NCI-H2227 (cell line): ENCODE results near the gene TRAF1.
"Not testable (repeated sequence)": the region's sequence is repeated elsewhere in the genome, so short reads cannot be mapped to it uniquely, and the experiment has no call there.

ENCODE experiments used
- DNase-seq: peaks from one replicate; lab custom pipeline; 2025; ENCODE audit not compliant: unreplicated experiment; lab: John Stamatoyannopoulos, UW

Gene TRAF1

GRCh38 chr9:120926397-120926928 lies at the start of gene TRAF1:
Gene TRAF1, minus strand, starts transcription at chr9:120926796. Its CDS starts 721 bp downstream, at chr9:120926075.
- no peak for DNase-seq

DNA sequence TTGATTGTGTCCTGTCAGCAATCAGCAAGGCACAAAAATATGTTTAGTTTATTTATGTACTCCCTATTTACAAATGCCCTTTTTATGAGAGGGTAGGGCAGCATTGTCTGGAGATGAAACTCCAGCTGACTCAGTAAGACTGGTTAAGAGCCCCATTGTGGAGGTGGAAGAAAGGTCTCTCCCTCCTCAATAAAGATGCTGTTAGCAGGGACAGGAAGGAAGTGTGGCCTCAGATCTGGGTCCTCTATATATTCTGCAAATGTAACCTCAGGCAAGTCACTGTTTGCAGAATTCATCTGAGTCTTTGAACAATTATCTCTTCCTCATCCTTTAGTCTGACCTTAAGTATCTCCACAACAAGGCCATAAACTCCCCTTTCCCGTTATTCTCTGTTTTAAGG lies 48.3 kb upstream of the TRAF1 start:
- DNase-seq = no peak

DNA sequence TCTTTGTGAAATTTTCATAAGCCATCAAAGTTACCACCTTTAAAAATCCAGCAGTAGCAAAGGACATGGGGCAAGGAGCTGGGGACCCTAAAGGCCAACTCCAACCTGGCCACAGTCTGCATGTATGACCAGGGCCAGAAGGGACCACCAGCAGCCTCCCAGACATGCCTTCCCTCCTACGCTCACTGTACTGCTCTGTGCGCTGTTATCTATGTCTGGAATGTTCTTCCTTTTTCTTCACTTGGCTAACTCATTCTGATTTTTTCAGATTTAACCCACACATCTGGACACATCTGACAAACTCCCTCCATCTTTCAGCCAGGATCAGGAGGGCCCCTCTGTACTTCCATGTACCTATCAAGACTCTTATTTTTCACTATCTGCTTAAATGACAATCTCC lies 47.6 kb upstream of the TRAF1 start:
- DNase-seq = no peak

DNA sequence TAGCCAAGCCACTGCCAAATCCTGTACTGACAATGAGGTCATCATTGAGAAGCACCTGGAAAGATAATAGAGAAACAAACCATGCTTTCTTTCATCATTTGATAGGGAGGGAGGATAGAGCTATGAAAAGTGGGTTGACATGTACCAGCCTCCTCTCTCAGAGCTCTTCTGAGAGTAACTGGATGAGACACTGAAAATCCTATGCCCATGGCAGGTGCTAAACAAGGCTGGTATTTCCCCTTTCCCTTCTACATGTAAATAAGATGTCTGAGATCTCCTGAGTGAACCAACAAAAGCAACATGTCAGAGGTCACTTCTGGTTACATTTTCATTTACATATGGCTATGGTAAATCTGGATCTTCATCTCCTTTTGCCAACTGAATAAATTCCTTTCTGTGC lies 45.3 kb upstream of the TRAF1 start:
- no peak for DNase-seq

DNA sequence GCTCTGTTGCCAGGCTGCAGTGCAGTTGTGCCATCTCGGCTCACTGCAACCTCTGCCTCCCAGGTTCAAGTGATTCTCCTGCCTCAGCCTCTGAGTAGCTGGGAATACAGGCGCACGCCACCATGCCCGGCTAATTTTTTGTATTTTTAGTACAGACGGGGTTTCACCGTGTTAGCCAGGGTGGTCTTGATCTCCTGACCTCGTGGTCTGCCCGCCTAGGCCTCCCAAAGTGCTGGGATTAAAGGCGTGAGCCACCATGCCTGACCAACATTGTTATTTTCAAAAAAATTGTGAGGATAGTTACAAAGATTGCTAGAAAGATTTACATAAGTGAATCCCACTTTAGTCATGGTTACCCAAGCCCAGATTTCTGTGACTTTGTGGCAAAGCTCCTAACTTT lies 44.9 kb upstream of the TRAF1 start:
- DNase-seq = not testable (repeated sequence)

DNA sequence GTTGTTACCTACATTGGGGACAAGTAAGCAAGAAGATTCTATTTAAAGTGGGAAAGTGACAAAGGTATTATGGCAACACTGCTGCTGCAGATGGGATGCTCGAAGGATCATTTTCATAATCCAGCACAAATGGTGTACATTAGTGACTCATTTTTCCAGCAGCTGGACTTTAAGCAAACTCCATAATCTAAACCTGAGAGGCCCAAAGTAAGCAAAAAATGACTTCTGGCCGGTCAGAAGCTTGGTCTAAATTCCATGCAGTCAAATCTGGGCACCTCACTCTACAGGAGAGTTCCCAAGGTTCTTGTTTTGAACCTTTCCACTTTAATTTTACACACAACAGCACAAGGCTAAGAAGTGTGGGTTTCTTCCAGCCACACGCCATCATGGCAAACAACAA lies 43.6 kb upstream of the TRAF1 start:
- no peak for DNase-seq

- no peak for DNase-seq
These were observed 39.4 kb upstream of the TRAF1 start for GRCh38 chr9:120966013-120966369.

GRCh38 chr9:120965344-120966012 lies 38.9 kb upstream of the TRAF1 start:
- DNase-seq = peak; percentile 86

DNA sequence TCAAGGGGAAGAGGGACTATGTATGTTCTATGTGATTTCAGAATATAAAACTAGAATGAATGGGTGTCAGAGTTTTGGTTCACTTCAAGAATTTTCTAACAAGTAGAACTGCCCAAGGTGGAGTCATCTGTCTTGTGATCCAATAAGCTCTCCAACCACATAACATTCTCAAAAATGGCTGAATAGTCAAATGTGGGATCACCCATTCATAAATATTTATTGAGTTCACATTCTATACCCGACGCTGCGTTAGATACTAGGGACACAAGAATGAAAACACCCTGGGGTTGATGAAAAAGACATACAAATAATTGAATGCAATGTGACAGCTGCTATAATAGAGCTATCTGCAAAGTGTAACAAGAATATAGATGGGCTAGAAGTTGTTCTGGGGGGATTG lies 35.3 kb upstream of the TRAF1 start:
- no peak for DNase-seq

DNA sequence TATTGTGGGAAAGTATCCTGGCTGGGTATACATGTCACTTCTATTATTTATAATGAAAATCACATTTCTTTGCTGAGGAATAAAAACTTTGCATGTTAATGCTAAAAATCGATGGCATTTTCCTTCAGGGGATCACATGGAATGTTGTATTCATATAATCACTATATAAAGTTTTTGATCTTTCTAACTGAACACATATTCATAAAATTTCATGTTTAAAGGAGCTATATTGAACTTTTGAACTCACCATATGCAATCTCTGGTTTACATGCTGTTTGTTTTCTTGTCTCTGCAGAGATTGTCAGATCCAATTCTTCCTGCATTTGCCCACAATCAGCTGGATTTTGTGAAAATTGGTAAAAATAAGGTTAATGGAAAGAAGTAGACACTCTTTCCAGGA lies 33.4 kb upstream of the TRAF1 start:
- no peak for DNase-seq

DNA sequence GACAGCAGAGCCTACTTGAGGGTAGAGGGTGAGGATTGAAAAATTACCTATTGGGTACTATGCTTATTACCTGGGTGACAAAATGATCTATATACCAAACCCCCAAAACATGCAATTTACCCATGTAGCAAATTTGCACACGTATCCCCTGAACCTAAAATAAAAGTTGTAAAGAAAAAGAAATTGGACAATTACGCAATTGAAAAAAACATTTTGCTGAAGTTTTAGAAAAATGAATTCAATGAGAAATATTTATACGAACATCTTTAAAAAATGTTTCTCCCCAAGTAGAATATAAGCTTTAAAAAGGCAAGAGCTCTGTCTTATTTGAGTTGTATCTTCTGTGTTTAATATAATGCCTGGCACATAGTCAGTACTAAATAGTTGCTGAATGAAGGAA lies 30.3 kb upstream of the TRAF1 start:
- no peak for DNase-seq

DNA sequence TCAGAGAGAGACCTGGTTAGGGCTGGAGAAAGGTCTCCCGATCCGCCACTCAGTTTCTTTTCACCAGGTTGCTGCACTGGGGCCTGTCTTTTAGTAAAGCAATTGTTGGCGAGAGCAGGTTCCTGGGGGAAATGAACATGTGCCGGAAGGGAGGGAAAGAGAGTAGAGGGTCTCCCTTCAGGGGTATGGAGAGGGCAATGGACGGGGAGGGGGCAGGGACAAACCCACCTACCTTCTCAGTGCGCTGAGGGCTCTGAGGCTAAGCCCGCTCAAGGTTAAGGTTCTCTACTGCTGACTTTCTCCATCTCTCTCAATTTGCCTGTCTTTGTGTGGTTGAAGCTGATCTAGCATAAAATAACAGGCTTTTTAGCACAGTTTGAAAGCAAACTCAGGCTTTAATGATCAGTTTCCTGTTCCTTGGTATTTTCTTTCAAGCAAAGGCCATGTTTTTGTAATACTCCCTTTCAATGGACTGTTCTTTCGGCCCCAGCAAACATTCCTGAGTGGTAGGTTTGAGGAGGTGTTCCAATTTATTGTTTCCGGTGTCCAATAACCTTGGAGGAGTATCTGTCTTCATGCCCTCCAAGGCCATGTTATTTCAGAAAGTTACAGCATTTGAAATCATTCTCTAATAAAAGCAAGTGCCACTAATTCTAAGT lies 25.5 kb upstream of the TRAF1 start:
- DNase-seq = no peak

DNA sequence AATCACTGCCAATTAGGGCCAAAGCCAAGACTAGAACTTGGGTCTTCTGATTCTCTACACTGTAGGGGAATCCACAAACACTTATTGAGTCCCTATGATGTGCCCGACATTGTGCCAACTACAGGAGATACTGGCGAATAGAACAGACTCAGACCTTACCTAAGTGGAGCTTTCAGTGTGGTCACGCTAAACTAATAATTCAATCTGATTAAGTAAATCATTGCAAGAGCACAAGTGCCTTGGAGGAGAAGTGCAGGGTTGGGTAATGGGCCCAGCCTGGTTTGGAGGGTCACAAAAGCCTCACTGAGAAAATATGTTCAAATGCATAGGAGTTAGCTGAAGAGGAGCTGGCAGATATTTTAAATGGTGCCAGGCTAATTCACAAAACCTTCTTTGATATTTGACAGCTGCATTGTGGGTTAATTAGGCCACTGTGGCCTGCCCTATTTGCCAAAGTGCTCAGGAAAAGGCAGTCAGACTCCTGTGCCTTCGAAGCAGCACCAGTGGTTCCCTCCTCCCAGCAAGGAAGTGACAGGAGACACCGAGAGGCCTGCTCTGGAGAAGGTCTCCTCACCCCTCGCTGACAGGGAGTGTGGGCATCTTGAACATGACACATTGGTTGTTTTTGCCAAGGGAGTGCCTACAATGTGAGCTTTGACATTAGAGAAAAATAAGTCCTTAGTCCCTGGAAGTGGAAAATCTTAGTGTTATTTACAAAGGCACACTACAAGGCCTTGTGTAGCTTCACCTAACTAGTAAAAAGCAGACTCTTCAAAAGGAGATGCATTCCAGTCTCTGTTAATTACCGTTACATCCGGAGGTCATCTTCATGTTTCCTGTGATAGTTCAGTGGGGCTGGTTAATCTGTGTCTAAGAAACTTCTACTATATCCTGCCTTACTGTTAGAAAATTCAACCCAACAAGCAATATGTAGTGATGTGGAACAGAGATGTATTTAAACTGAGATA lies 24.1 kb upstream of the TRAF1 start:
- DNase-seq = no peak

DNA sequence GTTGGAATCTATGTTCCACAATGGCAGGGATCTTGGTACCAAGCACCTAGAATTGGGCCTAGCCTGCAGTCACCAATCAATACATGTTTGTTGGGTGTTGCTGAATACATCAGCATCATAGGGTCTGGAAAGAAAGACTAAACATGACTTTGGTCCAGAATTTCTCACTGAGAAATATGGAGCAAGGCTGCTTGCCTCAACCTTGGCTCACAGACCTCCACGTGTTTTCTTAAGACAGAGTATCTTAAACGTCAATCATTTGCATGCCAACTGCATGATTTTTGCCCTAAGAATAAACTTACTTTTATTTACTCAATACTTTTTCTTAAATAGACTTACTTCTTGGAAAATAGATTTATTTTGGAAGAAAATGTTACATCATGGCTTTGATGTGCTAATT lies 22.7 kb upstream of the TRAF1 start:
- no peak for DNase-seq

DNA sequence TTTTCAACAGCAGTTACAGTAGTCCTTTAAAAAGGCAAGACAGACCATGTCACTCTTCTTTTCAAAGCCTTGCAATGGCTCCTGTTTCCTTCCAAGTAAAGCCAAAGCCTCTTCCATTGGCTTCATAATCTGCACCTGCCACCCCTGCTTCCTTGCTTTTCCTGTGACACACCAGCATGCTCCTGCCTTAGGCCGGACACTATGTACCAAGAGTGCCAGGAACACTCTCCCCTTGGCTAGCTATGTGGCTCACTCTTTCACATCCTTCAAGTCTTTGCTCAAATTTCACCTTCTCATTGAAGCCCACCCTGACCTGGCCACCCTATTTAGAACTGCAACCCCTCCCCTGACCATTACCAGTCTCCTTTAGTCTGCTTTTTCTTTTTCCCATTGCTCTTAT lies 22.2 kb upstream of the TRAF1 start:
- no peak for DNase-seq

- no peak for DNase-seq
These were observed 20.6 kb upstream of the TRAF1 start for GRCh38 chr9:120947222-120947621.

- no peak for DNase-seq
These were observed 19.7 kb upstream of the TRAF1 start for GRCh38 chr9:120946259-120946658.

DNA sequence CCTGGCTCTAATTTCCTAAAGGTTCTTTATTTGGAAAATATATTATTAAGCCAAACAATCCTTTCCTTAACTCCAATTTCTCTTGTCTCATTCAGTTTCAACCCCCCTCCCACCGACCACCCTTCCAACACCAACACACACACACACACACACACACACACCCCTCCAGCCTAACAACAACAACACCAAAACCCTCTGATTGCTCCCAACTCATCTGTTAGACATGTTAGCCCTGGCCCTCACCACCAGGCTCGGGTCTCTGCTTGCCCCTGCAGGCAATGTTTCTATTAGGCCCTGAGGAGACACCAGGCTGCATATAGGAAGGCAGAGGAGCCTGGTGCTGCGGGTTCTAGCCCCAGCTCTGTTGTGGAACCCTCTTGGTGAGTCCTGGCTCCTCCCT lies 18.4 kb upstream of the TRAF1 start:
- no peak for DNase-seq

- DNase-seq = no peak
These were observed 17.8 kb upstream of the TRAF1 start for GRCh38 chr9:120944434-120944843.

DNA sequence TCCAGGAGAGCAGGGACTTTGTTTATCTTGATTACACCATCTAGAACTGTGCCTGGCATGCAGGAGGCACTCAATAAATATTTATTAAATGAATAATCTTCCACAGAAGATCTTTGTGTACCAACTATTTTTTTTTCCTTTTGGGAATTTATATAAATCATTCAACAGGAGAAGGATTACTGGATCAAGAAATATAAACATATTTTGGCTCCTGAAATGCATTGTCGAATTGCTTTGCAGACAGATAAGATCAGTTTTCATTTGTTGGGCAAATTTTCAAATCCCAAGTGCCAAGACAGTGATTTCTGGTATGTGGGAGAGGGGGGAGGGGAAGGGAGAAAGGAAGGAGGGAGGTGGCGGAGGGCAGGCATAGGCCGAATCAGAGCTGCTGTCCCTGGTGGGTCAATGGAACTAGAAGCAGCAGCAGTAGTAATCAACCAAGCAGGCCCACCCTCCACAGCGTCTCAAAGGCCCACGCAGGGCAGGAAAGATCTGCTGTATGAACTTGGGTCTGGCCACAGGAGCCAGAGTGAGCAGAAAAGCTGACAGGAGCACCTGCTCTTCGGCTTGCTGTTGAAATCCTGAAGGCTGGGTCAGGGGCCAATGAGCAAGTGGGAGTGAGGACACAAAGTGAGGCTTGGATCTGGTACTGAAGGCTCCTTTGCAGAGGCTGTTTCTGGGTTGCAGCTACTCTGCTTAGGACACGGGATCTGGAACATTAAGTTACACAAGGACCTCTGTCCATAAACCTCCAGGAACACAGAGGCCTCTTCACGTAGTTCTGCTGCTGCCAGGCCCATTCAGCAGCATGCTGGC lies 15.8 kb upstream of the TRAF1 start:
- DNase-seq = no peak
